OCI-M1 (cell line): Measurements from ENCODE around the gene ATG2A.
A peak's percentile ranks its signal among the peaks of the same experiment; 100 is the strongest.

ENCODE experiments used
- DNase-seq: peaks from one replicate; lab custom pipeline; 2025; lab: John Stamatoyannopoulos, UW

ATG2A gene

GRCh38 chr11:64885367-64886286, 31.4 kb downstream of the ATG2A start:
- peak; percentile 96 for DNase-seq

DNA sequence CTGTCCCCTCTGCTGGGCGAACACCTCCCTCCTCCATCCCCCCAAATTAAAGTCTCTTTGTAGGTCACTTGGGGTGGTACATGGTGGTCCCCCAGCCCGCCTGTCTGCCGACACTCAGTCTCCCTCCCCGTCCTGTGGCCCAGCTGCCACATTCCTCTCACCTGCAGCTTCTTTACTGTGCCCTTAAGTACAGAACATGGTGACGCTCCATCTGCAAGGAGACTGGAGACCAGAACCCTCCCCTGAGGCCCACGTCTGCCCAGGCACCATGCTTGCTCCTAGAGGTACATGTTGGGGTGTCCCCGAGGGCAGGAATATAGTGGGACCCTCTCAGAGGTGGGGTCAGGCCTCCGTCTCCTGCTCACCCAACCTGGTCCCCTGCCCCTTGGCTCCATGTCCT, 33.0 kb downstream of the ATG2A start:
- DNase-seq: no peak

- DNase-seq: no peak
Observed at GRCh38 chr11:64883575-64883974, 33.4 kb downstream of the ATG2A start.

DNA sequence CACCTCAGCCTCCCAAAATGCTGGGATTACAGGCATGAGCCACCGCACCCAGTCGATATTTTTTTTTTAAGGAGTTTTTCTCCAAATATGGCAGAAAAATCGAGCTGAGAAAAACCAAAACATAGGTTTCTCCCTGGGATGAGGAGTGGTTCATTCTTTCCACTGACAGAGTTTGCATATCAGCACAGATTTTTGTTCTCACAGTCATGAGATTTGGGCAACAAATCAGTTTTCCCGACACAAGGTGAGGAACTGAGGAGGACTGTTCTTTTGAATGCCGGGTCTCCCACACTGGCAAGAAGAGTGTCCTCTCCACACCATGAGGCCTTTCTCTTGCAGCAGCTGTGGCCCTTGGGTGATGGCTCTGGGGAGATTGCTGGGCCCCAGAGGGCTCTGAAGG, 34.8 kb downstream of the ATG2A start:
- no peak for DNase-seq

DNA sequence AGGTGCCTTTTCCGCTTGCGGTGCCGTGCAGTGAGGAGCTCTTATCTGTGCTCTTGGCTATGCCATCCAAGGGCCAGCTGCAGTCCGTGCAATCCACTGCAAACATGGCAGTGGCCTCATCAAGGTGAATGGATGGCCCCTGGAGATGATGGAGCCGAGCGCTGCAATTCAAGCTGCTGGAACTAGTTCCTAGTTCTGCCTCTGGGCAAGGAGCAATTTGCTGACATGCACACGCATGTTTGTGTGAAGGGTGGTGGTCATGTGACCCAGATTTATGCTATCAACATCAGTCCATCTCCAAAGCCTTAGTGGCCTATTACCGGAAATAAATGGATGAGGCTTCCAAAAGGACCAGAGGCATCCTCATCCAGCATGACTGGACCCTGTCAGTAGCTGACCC, 35.5 kb downstream of the ATG2A start:
- peak; percentile 5 for DNase-seq

DNA sequence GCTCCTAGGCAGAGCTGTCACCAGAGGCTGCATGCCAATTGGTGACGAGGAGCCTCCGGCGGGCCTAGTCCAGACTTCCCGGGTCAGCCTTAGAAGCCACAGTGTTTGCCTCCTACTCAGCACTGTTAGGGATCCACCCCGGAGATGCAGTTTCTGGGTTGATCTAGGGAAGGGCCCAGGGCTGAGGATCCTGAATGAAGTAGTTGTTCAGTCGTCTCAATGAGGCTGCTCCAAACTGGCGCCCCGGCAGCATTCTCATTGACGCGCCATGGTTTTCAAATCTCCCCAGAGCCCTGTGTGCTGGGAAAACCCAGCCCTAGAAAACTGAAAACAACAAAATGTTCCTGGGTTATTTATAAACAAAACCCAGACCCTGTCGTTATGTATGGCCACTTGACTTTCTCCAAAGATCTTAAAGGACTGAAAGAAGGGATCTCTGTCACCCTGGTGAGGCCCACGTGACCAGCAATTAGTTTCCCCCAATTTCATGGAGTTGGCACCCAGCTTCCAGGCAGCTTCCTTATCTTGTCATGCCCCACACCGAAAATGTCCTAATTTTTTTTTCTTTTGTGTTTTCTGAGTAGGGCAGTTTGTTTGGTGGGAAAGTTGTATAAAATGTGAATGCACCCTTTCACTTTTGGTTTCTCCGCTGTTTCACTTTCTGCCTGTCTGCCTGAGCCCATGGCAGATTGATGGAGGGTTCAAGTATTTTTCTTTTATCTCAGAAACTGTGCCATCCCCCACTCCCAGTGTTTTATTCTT, 36.6 kb downstream of the ATG2A start:
- DNase-seq: peak; percentile 85

- DNase-seq: peak; percentile 61
Observed at GRCh38 chr11:64879244-64879900, 37.6 kb downstream of the ATG2A start.

GRCh38 chr11:64878494-64879243, 38.3 kb downstream of the ATG2A start, which contains the start of gene EHD1:
TSS of gene EHD1 (minus strand) at chr11:64878621. CDS start at chr11:64878464, 157 bp downstream.
- DNase-seq: peak; percentile 99

DNA sequence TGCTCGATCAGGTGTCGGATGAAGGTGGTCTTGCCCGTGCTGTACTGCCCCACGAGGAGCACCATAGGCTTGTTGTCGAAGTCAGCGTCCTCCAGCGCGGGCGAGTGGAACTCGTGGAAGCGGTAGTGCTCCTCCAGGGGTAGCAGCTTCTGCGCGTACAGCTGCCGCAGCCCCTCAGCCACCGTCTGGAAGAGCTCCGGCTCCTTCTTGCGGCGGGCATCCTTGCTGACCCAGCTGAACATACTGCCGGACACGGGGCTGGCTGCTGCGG, 38.9 kb downstream of the ATG2A start:
- DNase-seq: no peak

DNA sequence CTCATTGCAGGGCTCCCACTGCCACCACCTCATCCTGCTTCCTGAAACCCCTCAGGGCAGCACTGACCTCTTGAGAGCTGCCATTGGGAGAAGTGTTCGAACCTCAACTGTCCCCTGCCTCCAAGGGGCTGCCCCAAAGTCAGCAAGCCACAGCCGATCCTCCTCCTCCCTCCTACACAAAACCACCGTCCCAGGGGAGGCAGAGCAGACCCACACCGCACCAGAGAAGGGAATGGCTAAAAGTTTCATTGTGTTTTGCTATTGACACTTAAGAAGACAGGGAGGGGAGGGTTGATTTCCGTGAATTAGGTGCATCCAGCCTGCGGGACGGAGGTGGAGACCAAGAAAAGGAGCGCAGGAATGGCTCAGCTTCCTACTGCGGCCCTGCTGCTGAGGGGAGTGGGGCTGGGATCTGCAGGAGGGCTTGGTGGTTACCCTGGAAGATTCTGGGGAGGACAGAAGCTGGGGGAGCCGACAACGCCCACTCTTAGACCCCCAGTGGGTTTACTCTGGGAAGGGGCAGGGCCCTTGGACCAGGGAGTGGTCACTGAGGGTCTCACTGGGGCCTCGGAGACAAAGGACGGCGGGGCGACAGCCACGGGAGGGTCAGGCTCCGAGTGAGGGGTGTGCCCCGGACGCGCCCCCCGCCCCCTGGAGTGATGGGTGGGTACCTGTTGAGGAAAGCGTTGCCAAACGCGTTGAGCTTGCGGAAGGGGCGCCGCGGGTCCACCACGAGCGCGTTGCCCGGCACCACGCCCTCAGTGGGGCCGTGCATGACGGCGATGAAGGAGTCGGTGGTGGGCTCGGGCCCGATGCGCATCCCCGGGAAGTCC, 39.4 kb downstream of the ATG2A start:
- peak; percentile 58 for DNase-seq

- no peak for DNase-seq
Observed at GRCh38 chr11:64876835-64877341, 40.1 kb downstream of the ATG2A start.

GRCh38 chr11:64876229-64876750, 40.7 kb downstream of the ATG2A start:
- DNase-seq: no peak

GRCh38 chr11:64875369-64876228, 41.4 kb downstream of the ATG2A start:
- no peak for DNase-seq

GRCh38 chr11:64874308-64875240, 42.4 kb downstream of the ATG2A start:
- DNase-seq: no peak

DNA sequence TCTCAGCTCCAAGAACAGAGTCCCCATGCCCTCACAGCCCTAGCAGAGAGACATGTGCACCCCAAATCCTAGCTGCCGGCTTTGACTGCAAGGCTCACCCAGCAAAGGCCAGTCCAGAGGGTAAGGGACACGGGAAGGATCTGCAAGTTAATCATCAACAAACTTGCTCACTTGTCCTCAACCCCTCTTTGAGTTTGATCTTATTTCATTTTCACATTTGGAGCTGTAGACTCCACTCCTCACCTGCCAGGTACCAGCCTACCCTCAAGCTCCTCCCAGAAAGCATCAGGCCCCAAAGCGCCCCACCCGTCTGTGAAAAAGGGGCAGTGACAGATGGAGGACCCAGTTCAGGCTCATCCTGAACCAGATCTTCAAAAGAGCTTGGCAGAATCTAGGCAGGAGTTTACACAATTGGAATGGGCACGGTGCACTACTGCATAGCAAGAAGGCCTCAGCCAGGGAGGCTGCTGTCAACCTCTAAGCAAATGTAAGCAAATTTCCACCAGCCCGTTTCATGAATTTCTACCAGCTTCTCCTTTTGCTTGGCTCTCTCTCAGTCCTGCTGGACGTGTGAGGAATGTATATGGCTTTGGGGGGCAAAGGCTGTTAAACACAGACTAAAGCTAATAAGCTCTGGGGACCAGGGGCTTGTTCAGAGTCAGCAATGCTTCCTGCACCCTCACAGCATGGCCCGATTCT, 44.1 kb downstream of the ATG2A start:
- DNase-seq: no peak

- DNase-seq: no peak
Observed at GRCh38 chr11:64871492-64871891, 45.5 kb downstream of the ATG2A start.

DNA sequence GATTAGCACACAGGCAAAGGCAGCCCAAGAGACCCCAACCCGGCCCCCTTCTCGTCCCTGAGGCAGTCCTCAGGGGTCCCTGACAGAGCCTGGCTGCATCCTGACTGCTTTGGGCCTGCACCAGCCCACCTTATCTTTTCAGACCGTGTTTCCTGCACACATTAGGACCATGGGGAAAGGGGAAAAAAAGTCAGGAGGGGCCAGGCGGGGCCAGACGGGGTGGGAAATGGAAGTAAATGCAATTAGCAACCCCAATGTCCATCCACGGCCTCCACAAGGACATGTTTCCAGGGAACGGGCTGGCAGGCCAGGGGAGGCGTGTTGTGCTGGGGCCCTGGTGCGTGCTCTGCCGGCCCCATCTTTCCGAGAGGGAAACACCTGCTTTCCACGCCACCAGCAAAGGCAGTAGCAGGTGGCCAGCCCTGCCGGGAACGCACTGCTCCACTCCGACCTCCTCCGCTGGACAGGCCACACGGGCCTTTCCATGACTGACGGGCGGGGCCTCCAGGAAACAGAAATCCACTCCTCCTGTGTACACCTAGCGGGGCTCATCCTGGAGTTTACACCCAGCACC, 46.0 kb downstream of the ATG2A start:
- DNase-seq: no peak
